HepG2 (cell line): ENCODE results near the gene CACNA1F.

Source experiments
- CEBPB ChIP-seq: IDR thresholded peaks from 2 replicates; pipeline ENCODE4 v1.6.1; 2011; ENCODE audit warnings: low read depth, low read length, improper control_type of control experiment, borderline replicate concordance
- EZH2 ChIP-seq: conservative IDR thresholded peaks from 2 replicates; pipeline ENCODE4 v1.6.1; 2012; ENCODE audit warnings: mild to moderate bottlenecking, low read depth, low read length, moderate library complexity
- ISX ChIP-seq: sonication (generic); formaldehyde crosslinking; conservative IDR thresholded peaks from 2 replicates; pipeline ENCODE4 v1.5.0; 2020; ENCODE audit warnings: missing genetic modification reagents
- STAG1 ChIP-seq: sonication (generic); formaldehyde crosslinking; IDR thresholded peaks from 2 replicates; pipeline ENCODE4 v1.4.0; 2020; ENCODE audit warnings: missing genetic modification reagents
- ZNF644 ChIP-seq: IDR thresholded peaks from 2 replicates; pipeline ENCODE4 v1.6.1; 2016; ENCODE audit warnings: low read depth
- TF ChIP-seq, protein P1 (sequence below): sonication (generic); formaldehyde crosslinking; IDR thresholded peaks from 2 replicates; pipeline ENCODE4 v1.5.0; 2020; ENCODE audit warnings: mild to moderate bottlenecking, missing genetic modification reagents, moderate library complexity
- TF ChIP-seq, protein P2 (sequence below): sonication (generic); formaldehyde crosslinking; IDR thresholded peaks from 2 replicates; pipeline ENCODE4 v1.4.0; 2020; ENCODE audit warnings: missing genetic modification reagents

DNA sequence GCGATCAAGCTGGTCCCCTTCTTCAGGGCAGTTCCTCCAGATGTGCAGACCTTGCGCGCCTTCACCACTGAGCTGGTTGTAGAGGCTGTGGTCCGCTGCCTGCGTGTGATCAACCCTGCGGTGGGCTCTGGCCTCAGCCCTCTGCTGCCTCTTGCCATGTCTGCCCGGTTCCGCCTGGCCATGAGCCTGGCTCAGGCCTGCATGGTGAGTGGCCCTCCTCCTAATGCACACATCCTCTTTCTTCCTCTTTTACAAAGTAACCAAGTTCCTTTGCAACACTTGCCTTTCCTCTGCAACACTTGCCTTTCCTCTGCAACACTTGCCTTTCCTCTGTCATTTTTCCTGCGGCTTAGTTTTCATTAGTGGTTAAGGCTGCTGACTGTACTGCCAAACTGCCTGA lies 3.9 kb upstream of the CACNA1F start:
- TF ChIP-seq, protein P1, sequence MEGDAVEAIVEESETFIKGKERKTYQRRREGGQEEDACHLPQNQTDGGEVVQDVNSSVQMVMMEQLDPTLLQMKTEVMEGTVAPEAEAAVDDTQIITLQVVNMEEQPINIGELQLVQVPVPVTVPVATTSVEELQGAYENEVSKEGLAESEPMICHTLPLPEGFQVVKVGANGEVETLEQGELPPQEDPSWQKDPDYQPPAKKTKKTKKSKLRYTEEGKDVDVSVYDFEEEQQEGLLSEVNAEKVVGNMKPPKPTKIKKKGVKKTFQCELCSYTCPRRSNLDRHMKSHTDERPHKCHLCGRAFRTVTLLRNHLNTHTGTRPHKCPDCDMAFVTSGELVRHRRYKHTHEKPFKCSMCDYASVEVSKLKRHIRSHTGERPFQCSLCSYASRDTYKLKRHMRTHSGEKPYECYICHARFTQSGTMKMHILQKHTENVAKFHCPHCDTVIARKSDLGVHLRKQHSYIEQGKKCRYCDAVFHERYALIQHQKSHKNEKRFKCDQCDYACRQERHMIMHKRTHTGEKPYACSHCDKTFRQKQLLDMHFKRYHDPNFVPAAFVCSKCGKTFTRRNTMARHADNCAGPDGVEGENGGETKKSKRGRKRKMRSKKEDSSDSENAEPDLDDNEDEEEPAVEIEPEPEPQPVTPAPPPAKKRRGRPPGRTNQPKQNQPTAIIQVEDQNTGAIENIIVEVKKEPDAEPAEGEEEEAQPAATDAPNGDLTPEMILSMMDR (CRISPR knock-in tag): no peak
- TF ChIP-seq ISX (CRISPR knock-in tag) (no peak), ZNF644 (CRISPR knock-in tag) (no peak), STAG1 (CRISPR knock-in tag) (no peak), CEBPB (no peak), EZH2 (no peak)
- TF ChIP-seq, protein P2, sequence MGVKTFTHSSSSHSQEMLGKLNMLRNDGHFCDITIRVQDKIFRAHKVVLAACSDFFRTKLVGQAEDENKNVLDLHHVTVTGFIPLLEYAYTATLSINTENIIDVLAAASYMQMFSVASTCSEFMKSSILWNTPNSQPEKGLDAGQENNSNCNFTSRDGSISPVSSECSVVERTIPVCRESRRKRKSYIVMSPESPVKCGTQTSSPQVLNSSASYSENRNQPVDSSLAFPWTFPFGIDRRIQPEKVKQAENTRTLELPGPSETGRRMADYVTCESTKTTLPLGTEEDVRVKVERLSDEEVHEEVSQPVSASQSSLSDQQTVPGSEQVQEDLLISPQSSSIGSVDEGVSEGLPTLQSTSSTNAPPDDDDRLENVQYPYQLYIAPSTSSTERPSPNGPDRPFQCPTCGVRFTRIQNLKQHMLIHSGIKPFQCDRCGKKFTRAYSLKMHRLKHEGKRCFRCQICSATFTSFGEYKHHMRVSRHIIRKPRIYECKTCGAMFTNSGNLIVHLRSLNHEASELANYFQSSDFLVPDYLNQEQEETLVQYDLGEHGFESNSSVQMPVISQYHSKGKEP (CRISPR knock-in tag): no peak
